A549 (cell line): ENCODE measurements around the gene RERE. TPM values are rescaled to one million over a fixed set of nuclear protein-coding genes. Genes with fewer than 3 reads are reported as not detected.
A peak's percentile ranks its signal among the peaks of the same experiment; 100 is the strongest.

Source experiments
- ATAC-seq, 2 experiments: fragments of 200-7000 bp in 1 of 2; fragments of >200 bp in 1 of 2; cut with Nextera tagmentation in 1 of 2; cut with Tn5 transposase in 1 of 2; 3 replicates each; pipeline versions ENCODE4 v1.8.0 to v1.9.1; 2018 to 2020; ENCODE audit warnings: mild to moderate bottlenecking in 1 of 2, moderate library complexity in 1 of 2
- CTCF ChIA-PET: fragments of 300-600 bp; sonication (Branson Sonifier 250); formaldehyde crosslinking; extraction: SDS; loops from one replicate; lab custom pipeline; 2021; ENCODE audit warnings: antibody characterized with exemption, inconsistent platforms; lab: Yijun Ruan, JAX
- POLR2A ChIA-PET: fragments of 350-600 bp; formaldehyde crosslinking; extraction: SDS; loops from one replicate; lab custom pipeline; 2021; ENCODE audit warnings: antibody characterized with exemption, inconsistent platforms; lab: Yijun Ruan, JAX
- DNase-seq, 2 experiments: peaks; one replicate each; pipeline versions ENCODE4 v3.0.0 to v3.0.0-alpha.2; 2011 to 2016; ENCODE audit warnings: low read depth in 1 of 2, low spot score in 1 of 2
- FAIRE-seq: peaks from 2 replicates; lab custom pipeline; 2011; peaks lifted over from hg19 to GRCh38; lab: Jason Lieb, UNC
- H3K27ac ChIP-seq, 2 experiments: fragments of >200 bp; sonication (Bioruptor Twin); formaldehyde crosslinking; 3 replicates each; pipeline ENCODE4 v1.5.1; 2016 to 2017
- H3K4me1 ChIP-seq: fragments of >200 bp; sonication (Bioruptor Twin); formaldehyde crosslinking; 3 replicates; pipeline ENCODE4 v1.6.1; 2016
- H3K4me2 ChIP-seq: fragments of >200 bp; sonication (Bioruptor Twin); formaldehyde crosslinking; 3 replicates; pipeline ENCODE4 v1.6.1; 2016
- H3K4me3 ChIP-seq: fragments of >200 bp; sonication (Bioruptor Twin); formaldehyde crosslinking; 3 replicates; pipeline ENCODE4 v1.5.1; 2016
- H3K9me3 ChIP-seq: fragments of >200 bp; sonication (Bioruptor Twin); formaldehyde crosslinking; 3 replicates; pipeline ENCODE4 v1.6.1; 2016
- CBX2 ChIP-seq: fragments of 200-600 bp; sonication (generic); IDR thresholded peaks from 2 replicates; pipeline ENCODE4 v1.6.1; 2016; ENCODE audit warnings: low read depth, mild to moderate bottlenecking, borderline replicate concordance
- CBX8 ChIP-seq: fragments of 200-600 bp; sonication (generic); IDR thresholded peaks from 2 replicates; pipeline ENCODE4 v1.6.1; 2016
- CEBPB ChIP-seq, 2 experiments: fragments of >200 bp in 1 of 2; sonication (Bioruptor Twin) in 1 of 2; formaldehyde crosslinking in 1 of 2; IDR thresholded peaks; 2 replicates each; pipeline ENCODE4 v1.6.1; 2012 to 2016
- FOSB ChIP-seq: fragments of 250-450 bp; sonication (Bioruptor Pico); IDR thresholded peaks from 2 replicates; pipeline ENCODE4 v1.5.0; 2020; ENCODE audit warnings: mild to moderate bottlenecking, moderate library complexity
- FOXS1 ChIP-seq: fragments of 250-450 bp; sonication (Bioruptor Pico); IDR thresholded peaks from 2 replicates; pipeline ENCODE4 v1.5.0; 2020; ENCODE audit warnings: mild to moderate bottlenecking, moderate library complexity
- HOXB13 ChIP-seq: fragments of 250-450 bp; sonication (Bioruptor Pico); IDR thresholded peaks from 2 replicates; pipeline ENCODE4 v1.5.0; 2020; ENCODE audit warnings: low read depth, mild to moderate bottlenecking, moderate library complexity
- JUN ChIP-seq, 2 experiments: fragments of >200 bp; sonication (Bioruptor Twin); formaldehyde crosslinking; IDR thresholded peaks; 2 replicates in 1 of 2; 3 replicates in 1 of 2; pipeline ENCODE4 v1.6.1; 2016 to 2017
- MAFK ChIP-seq: fragments of 450-650 bp; IDR thresholded peaks from 2 replicates; pipeline ENCODE4 v1.6.1; 2014; ENCODE audit not compliant: partially characterized antibody
- NFE2L2 ChIP-seq: fragments of 150-350 bp; conservative IDR thresholded peaks from 2 replicates; pipeline ENCODE4 v1.6.1; 2014; ENCODE audit warnings: low read length
- RFX5 ChIP-seq: fragments of 450-650 bp; IDR thresholded peaks from 2 replicates; pipeline ENCODE4 v1.7.1; 2014; ENCODE audit warnings: antibody characterized with exemption, mild to moderate bottlenecking, moderate library complexity
- SMC3 ChIP-seq: fragments of >200 bp; sonication (Bioruptor Twin); formaldehyde crosslinking; IDR thresholded peaks from 3 replicates; pipeline ENCODE4 v1.6.1; 2018; ENCODE audit warnings: inconsistent platforms
- SREBF2 ChIP-seq: fragments of 450-650 bp; IDR thresholded peaks from 2 replicates; pipeline ENCODE4 v1.6.1; 2014; ENCODE audit warnings: mild to moderate bottlenecking, moderate library complexity
- TFCP2L1 ChIP-seq: fragments of 250-450 bp; sonication (Bioruptor Pico); IDR thresholded peaks from 2 replicates; pipeline ENCODE4 v1.5.0; 2021; ENCODE audit warnings: mild to moderate bottlenecking
- TP53 ChIP-seq: fragments of 250-450 bp; sonication (Bioruptor Pico); IDR thresholded peaks from 2 replicates; pipeline ENCODE4 v1.5.0; 2021; ENCODE audit warnings: mild to moderate bottlenecking, moderate library complexity
- ZSCAN20 ChIP-seq: fragments of 250-450 bp; sonication (Bioruptor Pico); IDR thresholded peaks from 2 replicates; pipeline ENCODE4 v1.8.0; 2022; ENCODE audit warnings: mild to moderate bottlenecking, moderate library complexity
- WGBS: methylation state at CpG from one replicate; pipeline ENCODE4 v1.1.6; 2017; ENCODE audit errors: missing lambda C conversion rate; 5-methylcytosine and 5-hydroxymethylcytosine counted together
- polyA plus RNA-seq, 4 experiments: library from polyadenylated mRNA; depleted of rRNA in 3 of 4; stranded (reverse); fragments of >200 nt; fragmentation: RNase III in 1 of 4; extraction: RNeasy Plus Mini Kit Qiagen cat#74134 plus additional on column Dnase treatment in 1 of 4; gene quantifications; 2 replicates in 3 of 4; 3 replicates in 1 of 4; pipeline ENCODE4 v1.2.3, GENCODE V29; 2011 to 2017
- TF ChIP-seq, protein P1 (sequence below): fragments of 450-650 bp; IDR thresholded peaks from 2 replicates; pipeline ENCODE4 v1.6.1; 2014; ENCODE audit warnings: antibody characterized with exemption
- TF ChIP-seq, protein P2 (sequence below): fragments of 200-600 bp; sonication (generic); IDR thresholded peaks from 2 replicates; pipeline ENCODE4 v1.6.1; 2016; ENCODE audit warnings: antibody characterized with exemption, mild to moderate bottlenecking, moderate library complexity
- TF ChIP-seq, protein P3 (sequence below): fragments of 250-450 bp; sonication (Bioruptor Pico); IDR thresholded peaks from 2 replicates; pipeline ENCODE4 v1.5.0; 2021; ENCODE audit warnings: mild to moderate bottlenecking, moderate library complexity, borderline replicate concordance
- TF ChIP-seq, protein P4 (sequence below): fragments of 250-450 bp; sonication (Bioruptor Pico); IDR thresholded peaks from 2 replicates; pipeline ENCODE4 v1.5.0; 2020; ENCODE audit warnings: low read depth, mild to moderate bottlenecking, moderate library complexity
- TF ChIP-seq, protein P5 (sequence below): fragments of >200 bp; sonication (Bioruptor Twin); formaldehyde crosslinking; IDR thresholded peaks from 3 replicates; pipeline ENCODE4 v1.6.1; 2016

RERE gene
- polyA plus RNA-seq, 2 of the 4 experiments (the other 2 are of a cell fraction) = 12.6 to 28.6 TPM

DNA sequence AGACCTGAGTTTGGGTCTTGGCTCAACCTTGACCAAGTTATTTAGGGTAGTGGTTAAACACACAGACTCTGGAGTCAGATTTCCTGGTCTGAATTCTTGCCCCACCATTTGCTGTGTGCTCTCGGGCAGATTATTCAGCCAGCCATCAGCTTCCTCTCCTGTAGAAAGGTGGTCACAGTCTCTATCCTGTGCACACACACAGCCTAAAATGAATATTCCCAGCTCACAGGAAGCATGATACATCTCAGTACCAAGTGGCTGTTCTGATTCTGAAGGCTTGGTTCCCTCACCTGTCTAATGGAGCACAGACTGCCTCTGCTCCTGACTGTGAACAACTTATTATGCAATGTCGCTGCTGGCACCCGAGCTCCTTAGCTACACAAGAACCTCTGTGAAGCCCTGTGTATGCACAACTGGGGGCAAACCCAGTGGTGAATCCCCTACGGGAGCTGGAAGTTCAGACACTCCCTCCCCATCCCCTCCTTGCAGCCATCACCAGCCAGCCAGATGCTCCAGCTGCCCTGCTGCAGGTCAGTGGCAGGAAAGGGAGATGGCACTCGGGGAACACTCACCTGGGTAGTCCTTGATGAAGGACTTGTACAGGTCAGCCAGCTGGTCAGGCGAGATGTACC lies 47.4 kb upstream of the RERE start:
- no peak for DNase-seq
- FAIRE-seq = no peak
- ChIA-PET POLR2A (no interaction called here), CTCF (interaction anchor here (0.5 to 8.6 kb wide), 8 partner anchors 9 to 1606 kb away, joined by 3 to 87 read pairs (median 4); no protein-coding TSS in a partner anchor)
- H3K27ac ChIP-seq = peak overlapping the region in 1 of 2 experiments; percentile 45; a peak in 2 of 6 replicates
- WGBS = 87% methylated on average over 3 of the region's 6 CpGs
- H3K9me3 ChIP-seq = no peaks in the 10 kb centered on the region
- peak overlapping the region; percentile 7; the same call in 1 of the 3 replicates for H3K4me2 ChIP-seq
- TF ChIP-seq TP53 (CRISPR knock-in tag) (no peak), RFX5 (no peak), JUN (IDR thresholded peaks at IDR 0.05) (0 out of 5 replicates have a peak, but pooled peaks of 1 of the 2 experiments have one; percentile 7), CEBPB (IDR thresholded peaks at IDR 0.05) (no peak), SMC3 (no peak), CBX8 (no peak)
- TF ChIP-seq, protein P1, sequence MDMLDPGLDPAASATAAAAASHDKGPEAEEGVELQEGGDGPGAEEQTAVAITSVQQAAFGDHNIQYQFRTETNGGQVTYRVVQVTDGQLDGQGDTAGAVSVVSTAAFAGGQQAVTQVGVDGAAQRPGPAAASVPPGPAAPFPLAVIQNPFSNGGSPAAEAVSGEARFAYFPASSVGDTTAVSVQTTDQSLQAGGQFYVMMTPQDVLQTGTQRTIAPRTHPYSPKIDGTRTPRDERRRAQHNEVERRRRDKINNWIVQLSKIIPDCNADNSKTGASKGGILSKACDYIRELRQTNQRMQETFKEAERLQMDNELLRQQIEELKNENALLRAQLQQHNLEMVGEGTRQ = no peak
- TF ChIP-seq, protein P2, sequence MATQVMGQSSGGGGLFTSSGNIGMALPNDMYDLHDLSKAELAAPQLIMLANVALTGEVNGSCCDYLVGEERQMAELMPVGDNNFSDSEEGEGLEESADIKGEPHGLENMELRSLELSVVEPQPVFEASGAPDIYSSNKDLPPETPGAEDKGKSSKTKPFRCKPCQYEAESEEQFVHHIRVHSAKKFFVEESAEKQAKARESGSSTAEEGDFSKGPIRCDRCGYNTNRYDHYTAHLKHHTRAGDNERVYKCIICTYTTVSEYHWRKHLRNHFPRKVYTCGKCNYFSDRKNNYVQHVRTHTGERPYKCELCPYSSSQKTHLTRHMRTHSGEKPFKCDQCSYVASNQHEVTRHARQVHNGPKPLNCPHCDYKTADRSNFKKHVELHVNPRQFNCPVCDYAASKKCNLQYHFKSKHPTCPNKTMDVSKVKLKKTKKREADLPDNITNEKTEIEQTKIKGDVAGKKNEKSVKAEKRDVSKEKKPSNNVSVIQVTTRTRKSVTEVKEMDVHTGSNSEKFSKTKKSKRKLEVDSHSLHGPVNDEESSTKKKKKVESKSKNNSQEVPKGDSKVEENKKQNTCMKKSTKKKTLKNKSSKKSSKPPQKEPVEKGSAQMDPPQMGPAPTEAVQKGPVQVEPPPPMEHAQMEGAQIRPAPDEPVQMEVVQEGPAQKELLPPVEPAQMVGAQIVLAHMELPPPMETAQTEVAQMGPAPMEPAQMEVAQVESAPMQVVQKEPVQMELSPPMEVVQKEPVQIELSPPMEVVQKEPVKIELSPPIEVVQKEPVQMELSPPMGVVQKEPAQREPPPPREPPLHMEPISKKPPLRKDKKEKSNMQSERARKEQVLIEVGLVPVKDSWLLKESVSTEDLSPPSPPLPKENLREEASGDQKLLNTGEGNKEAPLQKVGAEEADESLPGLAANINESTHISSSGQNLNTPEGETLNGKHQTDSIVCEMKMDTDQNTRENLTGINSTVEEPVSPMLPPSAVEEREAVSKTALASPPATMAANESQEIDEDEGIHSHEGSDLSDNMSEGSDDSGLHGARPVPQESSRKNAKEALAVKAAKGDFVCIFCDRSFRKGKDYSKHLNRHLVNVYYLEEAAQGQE = no peak
- H3K4me3 ChIP-seq = no peak overlapping the region
- no peak for ATAC-seq
- H3K4me1 ChIP-seq = peaks cover 96% of the 10 kb centered on the region

DNA sequence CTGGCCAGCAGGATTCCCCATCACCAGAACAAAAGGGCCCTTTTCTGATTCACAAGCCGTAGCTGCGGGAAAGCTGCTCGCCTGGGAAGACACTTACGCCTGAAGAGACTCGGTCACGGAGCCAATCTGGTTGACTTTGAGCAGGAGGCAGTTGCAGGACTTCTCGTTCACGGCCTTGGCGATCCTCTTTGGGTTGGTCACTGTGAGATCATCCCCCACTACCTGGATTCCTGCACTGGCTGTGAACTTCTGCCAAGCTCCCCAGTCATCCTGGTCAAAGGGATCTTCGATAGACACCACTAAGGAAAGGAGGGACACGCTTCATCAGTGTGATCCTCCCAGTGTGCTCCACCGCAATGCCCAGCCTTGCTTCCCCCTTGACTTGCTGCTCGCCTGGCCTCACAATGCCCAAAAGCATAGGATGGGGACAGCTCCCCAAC lies 46.4 kb upstream of the RERE start:
- WGBS = 89% methylated on average over 13 of the region's 13 CpGs
- FAIRE-seq (no peak), ATAC-seq (no peak), DNase-seq (no peak)
- Histone ChIP-seq H3K4me2 (no peak overlapping the region), H3K4me1 (peaks cover 86% of the 10 kb centered on the region), H3K27ac (peak overlapping the region in 1 of 2 experiments; percentile 30; a peak in 1 of 6 replicates), H3K9me3 (no peaks in the 10 kb centered on the region), H3K4me3 (no peak overlapping the region)
- TF ChIP-seq CEBPB (IDR thresholded peaks at IDR 0.05) = no peak
- TF ChIP-seq, protein P3, sequence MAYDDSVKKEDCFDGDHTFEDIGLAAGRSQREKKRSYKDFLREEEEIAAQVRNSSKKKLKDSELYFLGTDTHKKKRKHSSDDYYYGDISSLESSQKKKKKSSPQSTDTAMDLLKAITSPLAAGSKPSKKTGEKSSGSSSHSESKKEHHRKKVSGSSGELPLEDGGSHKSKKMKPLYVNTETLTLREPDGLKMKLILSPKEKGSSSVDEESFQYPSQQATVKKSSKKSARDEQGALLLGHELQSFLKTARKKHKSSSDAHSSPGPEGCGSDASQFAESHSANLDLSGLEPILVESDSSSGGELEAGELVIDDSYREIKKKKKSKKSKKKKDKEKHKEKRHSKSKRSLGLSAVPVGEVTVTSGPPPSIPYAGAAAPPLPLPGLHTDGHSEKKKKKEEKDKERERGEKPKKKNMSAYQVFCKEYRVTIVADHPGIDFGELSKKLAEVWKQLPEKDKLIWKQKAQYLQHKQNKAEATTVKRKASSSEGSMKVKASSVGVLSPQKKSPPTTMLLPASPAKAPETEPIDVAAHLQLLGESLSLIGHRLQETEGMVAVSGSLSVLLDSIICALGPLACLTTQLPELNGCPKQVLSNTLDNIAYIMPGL = no peak
- TF ChIP-seq HOXB13 = no peak
- TF ChIP-seq FOXS1 (CRISPR knock-in tag) = no peak
- TF ChIP-seq, protein P4, sequence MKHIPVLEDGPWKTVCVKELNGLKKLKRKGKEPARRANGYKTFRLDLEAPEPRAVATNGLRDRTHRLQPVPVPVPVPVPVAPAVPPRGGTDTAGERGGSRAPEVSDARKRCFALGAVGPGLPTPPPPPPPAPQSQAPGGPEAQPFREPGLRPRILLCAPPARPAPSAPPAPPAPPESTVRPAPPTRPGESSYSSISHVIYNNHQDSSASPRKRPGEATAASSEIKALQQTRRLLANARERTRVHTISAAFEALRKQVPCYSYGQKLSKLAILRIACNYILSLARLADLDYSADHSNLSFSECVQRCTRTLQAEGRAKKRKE (CRISPR knock-in tag) = no peak
- TF ChIP-seq NFE2L2 = no peak
- no peak for TF ChIP-seq CBX2
- no peak for TF ChIP-seq MAFK
- no peak for TF ChIP-seq SREBF2
- TF ChIP-seq ZSCAN20 = no peak
- TF ChIP-seq, protein P5, sequence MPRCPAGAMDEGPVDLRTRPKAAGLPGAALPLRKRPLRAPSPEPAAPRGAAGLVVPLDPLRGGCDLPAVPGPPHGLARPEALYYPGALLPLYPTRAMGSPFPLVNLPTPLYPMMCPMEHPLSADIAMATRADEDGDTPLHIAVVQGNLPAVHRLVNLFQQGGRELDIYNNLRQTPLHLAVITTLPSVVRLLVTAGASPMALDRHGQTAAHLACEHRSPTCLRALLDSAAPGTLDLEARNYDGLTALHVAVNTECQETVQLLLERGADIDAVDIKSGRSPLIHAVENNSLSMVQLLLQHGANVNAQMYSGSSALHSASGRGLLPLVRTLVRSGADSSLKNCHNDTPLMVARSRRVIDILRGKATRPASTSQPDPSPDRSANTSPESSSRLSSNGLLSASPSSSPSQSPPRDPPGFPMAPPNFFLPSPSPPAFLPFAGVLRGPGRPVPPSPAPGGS = no peak
- no peak for TF ChIP-seq CBX8
- no peak for TF ChIP-seq RFX5
- TF ChIP-seq, protein P1 = no peak
- TF ChIP-seq FOSB (CRISPR knock-in tag) = no peak
- no peak for TF ChIP-seq TFCP2L1
- POLR2A ChIA-PET = interaction anchor here (0.9 kb wide), 1 partner anchor 10 kb away, joined by 5 read pairs; no protein-coding TSS in a partner anchor
- CTCF ChIA-PET = interaction anchor here (1.1 to 8.6 kb wide), 7 partner anchors 7 to 41 kb away, joined by 3 to 87 read pairs (median 20); no protein-coding TSS in a partner anchor
